ENCODE measurements around the gene DEGS1. TPM values are rescaled to one million over a fixed set of nuclear protein-coding genes. Genes with fewer than 3 reads are reported as not detected.

DEGS1 gene
- total and polyA plus RNA-seq, 2 donors (not counting 1 experiment from before 2014, with no cell fraction given): 64.2 to 383 TPM

DNA sequence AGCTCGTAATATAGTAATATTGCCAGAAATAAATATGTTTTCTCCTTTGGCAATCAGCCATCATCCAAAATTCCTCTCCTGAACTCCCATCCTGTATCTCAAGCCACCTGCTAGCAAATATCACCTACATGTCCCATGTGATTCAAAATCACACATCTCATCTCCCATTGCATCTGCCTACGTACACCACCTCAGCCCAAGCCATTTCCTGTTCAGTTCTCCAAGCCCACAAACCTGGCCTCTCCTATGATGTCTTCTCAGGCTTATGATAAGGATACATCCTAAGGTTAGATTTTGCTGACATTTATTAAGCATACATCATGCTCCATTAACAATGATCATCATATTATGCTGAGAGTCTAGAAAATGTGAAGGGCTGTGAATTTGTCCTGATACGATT, 31.9 kb upstream of the DEGS1 start:
- H3K79me2 ChIP-seq (ENCODE audit: control insufficient read depth, insufficient read depth, low read length): no peaks in the 10 kb centered on the region
- TF ChIP-seq EZH2 (IDR thresholded peaks at IDR 0.05; ENCODE audit: low read length, missing control alignments): no peak
- TF ChIP-seq, protein P1, sequence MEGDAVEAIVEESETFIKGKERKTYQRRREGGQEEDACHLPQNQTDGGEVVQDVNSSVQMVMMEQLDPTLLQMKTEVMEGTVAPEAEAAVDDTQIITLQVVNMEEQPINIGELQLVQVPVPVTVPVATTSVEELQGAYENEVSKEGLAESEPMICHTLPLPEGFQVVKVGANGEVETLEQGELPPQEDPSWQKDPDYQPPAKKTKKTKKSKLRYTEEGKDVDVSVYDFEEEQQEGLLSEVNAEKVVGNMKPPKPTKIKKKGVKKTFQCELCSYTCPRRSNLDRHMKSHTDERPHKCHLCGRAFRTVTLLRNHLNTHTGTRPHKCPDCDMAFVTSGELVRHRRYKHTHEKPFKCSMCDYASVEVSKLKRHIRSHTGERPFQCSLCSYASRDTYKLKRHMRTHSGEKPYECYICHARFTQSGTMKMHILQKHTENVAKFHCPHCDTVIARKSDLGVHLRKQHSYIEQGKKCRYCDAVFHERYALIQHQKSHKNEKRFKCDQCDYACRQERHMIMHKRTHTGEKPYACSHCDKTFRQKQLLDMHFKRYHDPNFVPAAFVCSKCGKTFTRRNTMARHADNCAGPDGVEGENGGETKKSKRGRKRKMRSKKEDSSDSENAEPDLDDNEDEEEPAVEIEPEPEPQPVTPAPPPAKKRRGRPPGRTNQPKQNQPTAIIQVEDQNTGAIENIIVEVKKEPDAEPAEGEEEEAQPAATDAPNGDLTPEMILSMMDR (conservative IDR thresholded peaks at IDR 0.05 in 1 of 2, IDR thresholded peaks at IDR 0.05 in 1 of 2; ENCODE audit: low read depth in 1 of 2, low read length in 2 of 2): no peak
- H4K20me1 ChIP-seq (ENCODE audit: control insufficient read depth, extremely low read depth, insufficient read depth, low read length): no peaks in the 10 kb centered on the region
- no peaks in the 10 kb centered on the region for H3K27me3 ChIP-seq (ENCODE audit: control insufficient read depth, insufficient read depth, low read length)
- no peak for DNase-seq (ENCODE audit: low read depth in 2 of 2)
- no peaks in the 10 kb centered on the region for H3K9me3 ChIP-seq (ENCODE audit: control insufficient read depth, insufficient read depth, low read depth, low read length)
- no peak overlapping the region for H2AFZ ChIP-seq (ENCODE audit: low read length)
- H3K4me2 ChIP-seq (ENCODE audit: extremely low read depth, insufficient read depth, low read length): no peak overlapping the region
- no peak overlapping the region for H3K9ac ChIP-seq (ENCODE audit: insufficient read depth, low read length)
- H3K36me3 ChIP-seq (ENCODE audit: control insufficient read depth, insufficient read depth, low read length): no peaks in the 10 kb centered on the region
- no peaks in the 10 kb centered on the region for H3K4me1 ChIP-seq (ENCODE audit: control insufficient read depth, extremely low read depth, insufficient read depth, low read length)
- H3K4me3 ChIP-seq (replicated peaks in 1 of 4; ENCODE audit: control extremely low read depth in 1 of 4, insufficient read depth in 1 of 4, low read depth in 3 of 4, low read length in 4 of 4): no peak overlapping the region
- no peak overlapping the region for H3K27ac ChIP-seq (ENCODE audit: insufficient read depth, low read length)

DNA sequence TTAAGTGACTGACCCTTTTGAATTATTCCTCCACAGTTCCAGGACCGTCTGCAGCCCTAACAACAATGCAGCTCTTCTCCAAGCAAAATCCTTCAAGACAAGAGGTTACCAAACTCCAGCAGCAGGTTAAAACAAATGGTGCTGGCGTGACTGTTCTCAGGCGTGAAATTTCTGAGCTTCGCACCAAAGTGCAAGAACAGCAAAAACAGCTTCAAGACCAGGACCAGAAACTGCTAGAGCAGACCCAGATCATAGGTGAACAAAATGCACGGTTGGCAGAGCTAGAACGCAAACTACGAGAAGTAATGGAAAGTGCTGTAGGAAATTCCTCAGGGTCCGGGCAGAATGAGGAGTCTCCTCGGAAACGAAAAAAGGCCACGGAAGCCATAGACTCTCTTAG, 25.7 kb upstream of the DEGS1 start:
- Histone ChIP-seq H3K9me3 (ENCODE audit: control insufficient read depth, insufficient read depth, low read depth, low read length) (no peaks in the 10 kb centered on the region), H3K4me1 (ENCODE audit: control insufficient read depth, extremely low read depth, insufficient read depth, low read length) (no peaks in the 10 kb centered on the region), H3K9ac (ENCODE audit: insufficient read depth, low read length) (no peak overlapping the region), H3K4me3 (replicated peaks in 1 of 4; ENCODE audit: control extremely low read depth in 1 of 4, insufficient read depth in 1 of 4, low read depth in 3 of 4, low read length in 4 of 4) (no peak overlapping the region), H3K4me2 (ENCODE audit: extremely low read depth, insufficient read depth, low read length) (no peak overlapping the region), H3K79me2 (ENCODE audit: control insufficient read depth, insufficient read depth, low read length) (no peaks in the 10 kb centered on the region), H3K27ac (ENCODE audit: insufficient read depth, low read length) (no peak overlapping the region), H4K20me1 (ENCODE audit: control insufficient read depth, extremely low read depth, insufficient read depth, low read length) (no peaks in the 10 kb centered on the region), H3K27me3 (ENCODE audit: control insufficient read depth, insufficient read depth, low read length) (no peaks in the 10 kb centered on the region), H3K36me3 (ENCODE audit: control insufficient read depth, insufficient read depth, low read length) (peaks cover 6% of the 10 kb centered on the region), H2AFZ (ENCODE audit: low read length) (no peak overlapping the region)
- TF ChIP-seq, protein P1 (conservative IDR thresholded peaks at IDR 0.05 in 1 of 2, IDR thresholded peaks at IDR 0.05 in 1 of 2; ENCODE audit: low read depth in 1 of 2, low read length in 2 of 2): no peak
- TF ChIP-seq EZH2 (IDR thresholded peaks at IDR 0.05; ENCODE audit: low read length, missing control alignments): no peak
- DNase-seq (ENCODE audit: low read depth in 2 of 2): no peak

DNA sequence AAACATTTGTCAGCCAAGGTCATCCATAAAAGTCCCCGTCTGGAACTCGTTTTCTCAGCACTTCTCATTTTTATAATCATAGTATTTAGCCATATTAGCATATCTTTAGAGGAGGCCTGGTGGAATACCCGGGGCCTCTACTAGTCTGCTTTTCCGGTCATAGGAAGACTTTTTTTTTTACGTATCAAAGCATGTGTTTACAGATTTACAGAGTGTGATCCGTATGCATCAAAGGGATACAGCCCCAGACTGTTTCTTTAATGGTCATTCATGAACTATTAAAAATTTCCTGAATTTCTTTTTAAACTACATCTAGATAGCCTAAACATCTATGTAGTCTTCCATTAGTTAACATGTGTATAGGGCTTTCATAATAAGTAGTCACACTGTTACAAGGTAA, 23.5 kb upstream of the DEGS1 start:
- DNase-seq (ENCODE audit: low read depth in 2 of 2): no peak
- H3K36me3 ChIP-seq (ENCODE audit: control insufficient read depth, insufficient read depth, low read length): peaks cover 6% of the 10 kb centered on the region
- no peak overlapping the region for H3K4me2 ChIP-seq (ENCODE audit: extremely low read depth, insufficient read depth, low read length)
- H4K20me1 ChIP-seq (ENCODE audit: control insufficient read depth, extremely low read depth, insufficient read depth, low read length): no peaks in the 10 kb centered on the region
- no peak overlapping the region for H3K9ac ChIP-seq (ENCODE audit: insufficient read depth, low read length)
- H3K79me2 ChIP-seq (ENCODE audit: control insufficient read depth, insufficient read depth, low read length): no peaks in the 10 kb centered on the region
- H3K27me3 ChIP-seq (ENCODE audit: control insufficient read depth, insufficient read depth, low read length): no peaks in the 10 kb centered on the region
- no peaks in the 10 kb centered on the region for H3K4me1 ChIP-seq (ENCODE audit: control insufficient read depth, extremely low read depth, insufficient read depth, low read length)
- TF ChIP-seq EZH2 (IDR thresholded peaks at IDR 0.05; ENCODE audit: low read length, missing control alignments): no peak
- H3K4me3 ChIP-seq (replicated peaks in 1 of 4; ENCODE audit: control extremely low read depth in 1 of 4, insufficient read depth in 1 of 4, low read depth in 3 of 4, low read length in 4 of 4): no peak overlapping the region
- no peak overlapping the region for H2AFZ ChIP-seq (ENCODE audit: low read length)
- no peak overlapping the region for H3K27ac ChIP-seq (ENCODE audit: insufficient read depth, low read length)
- no peaks in the 10 kb centered on the region for H3K9me3 ChIP-seq (ENCODE audit: control insufficient read depth, insufficient read depth, low read depth, low read length)

All from fibroblast of lung (primary cell).